Renal cortex interstitium (tissue), 15 donors: ENCODE data around the gene LCMT1. TPM values are rescaled to one million over a fixed set of nuclear protein-coding genes. Genes with fewer than 3 reads are reported as not detected.
"Not testable (repeated sequence)": the region's sequence is repeated elsewhere in the genome, so short reads cannot be mapped to it uniquely, and the experiment has no call there.

Experiments used
- DNase-seq, 11 donors: peaks; one replicate each; pipeline ENCODE4 v3.0.0-alpha.2; 2013; ENCODE audit warnings: low read depth in 9 of 11, low spot score in 4 of 11; ENCODE audit errors: extremely low read depth in 1 of 11
- long read RNA-seq, 16 experiments: transcript quantifications; one replicate each; lab custom pipeline, GENCODE V29; 2026
- polyA plus RNA-seq, 3 donors: library from polyadenylated mRNA; unstranded; fragments of 120-200 nt; gene quantifications; one replicate each; pipeline ENCODE4 v1.2.1, GENCODE V29; 2013; ENCODE audit not compliant: insufficient read length in 3 of 3

LCMT1 gene
- 10 to 100 TPM; 65.9 to 80.7 (median 68.7) TPM for polyA plus RNA-seq
- long read RNA-seq, donor 1, transcript LCMT1-209 (2 exons, 517 nt), result minor isoform, 13 of 28 reads
- long read RNA-seq, donor 1, transcript LCMT1-203 (11 exons, 1,368 nt), result major isoform, 14 of 28 reads
- long read RNA-seq, donor 1, partial matches to known transcripts, result 0 of 28 reads
- long read RNA-seq, donor 1, other reads (novel, unspliced or antisense), result 0 of 28 reads
- long read RNA-seq, donor 2, transcript LCMT1-209 (2 exons, 517 nt), result major isoform, 12 of 18 reads
- long read RNA-seq, donor 2, partial matches to known transcripts, result 0 of 18 reads
- long read RNA-seq, donor 2, other reads (novel, unspliced or antisense), result 0 of 18 reads
- long read RNA-seq, donor 3, transcript LCMT1-209 (2 exons, 517 nt), result major isoform, 26 of 51 reads
- long read RNA-seq, donor 3, transcript LCMT1-203 (11 exons, 1,368 nt), result minor isoform, 13 of 51 reads
- long read RNA-seq, donor 3, partial matches to known transcripts, result 10 of 51 reads
- long read RNA-seq, donor 3, other reads (novel, unspliced or antisense), result 0 of 51 reads
- long read RNA-seq, donor 4, transcript LCMT1-203 (11 exons, 1,368 nt), result major isoform, 14 of 25 reads
- long read RNA-seq, donor 4, transcript LCMT1-209 (2 exons, 517 nt), result minor isoform, 7 of 25 reads
- long read RNA-seq, donor 4, partial matches to known transcripts, result 0 of 25 reads
- long read RNA-seq, donor 4, other reads (novel, unspliced or antisense), result 0 of 25 reads
- long read RNA-seq, donor 5, result 0 reads
- long read RNA-seq, donor 6, transcript LCMT1-203 (11 exons, 1,368 nt), result minor isoform, 11 of 43 reads
- long read RNA-seq, donor 6, transcript LCMT1-209 (2 exons, 517 nt), result major isoform, 17 of 43 reads
- long read RNA-seq, donor 6, partial matches to known transcripts, result 13 of 43 reads
- long read RNA-seq, donor 6, other reads (novel, unspliced or antisense), result 0 of 43 reads
- long read RNA-seq, donor 7, transcript LCMT1-203 (11 exons, 1,368 nt), result minor isoform, 15 of 49 reads
- long read RNA-seq, donor 7, transcript LCMT1-209 (2 exons, 517 nt), result major isoform, 25 of 49 reads
- long read RNA-seq, donor 7, partial matches to known transcripts, result 0 of 49 reads
- long read RNA-seq, donor 7, other reads (novel, unspliced or antisense), result 5 of 49 reads
- long read RNA-seq, donor 8, result 0 reads
- long read RNA-seq, donor 9, transcript LCMT1-203 (11 exons, 1,368 nt), result major isoform, 12 of 36 reads
- long read RNA-seq, donor 9, transcript LCMT1-209 (2 exons, 517 nt), result minor isoform, 10 of 36 reads
- long read RNA-seq, donor 9, partial matches to known transcripts, result 7 of 36 reads
- long read RNA-seq, donor 9, other reads (novel, unspliced or antisense), result 0 of 36 reads
- long read RNA-seq, donor 10, transcript LCMT1-203 (11 exons, 1,368 nt), result minor isoform, 10 of 53 reads
- long read RNA-seq, donor 10, transcript LCMT1-209 (2 exons, 517 nt), result major isoform, 29 of 53 reads
- long read RNA-seq, donor 10, partial matches to known transcripts, result 11 of 53 reads
- long read RNA-seq, donor 10, other reads (novel, unspliced or antisense), result 0 of 53 reads
- long read RNA-seq, donor 11, transcript LCMT1-209 (2 exons, 517 nt), result minor isoform, 8 of 23 reads
- long read RNA-seq, donor 11, transcript LCMT1-203 (11 exons, 1,368 nt), result major isoform, 14 of 23 reads
- long read RNA-seq, donor 11, partial matches to known transcripts, result 0 of 23 reads
- long read RNA-seq, donor 11, other reads (novel, unspliced or antisense), result 0 of 23 reads
- long read RNA-seq, donor 12, transcript LCMT1-203 (11 exons, 1,368 nt), result minor isoform, 8 of 26 reads
- long read RNA-seq, donor 12, transcript LCMT1-209 (2 exons, 517 nt), result major isoform, 10 of 26 reads
- long read RNA-seq, donor 12, partial matches to known transcripts, result 7 of 26 reads
- long read RNA-seq, donor 12, other reads (novel, unspliced or antisense), result 0 of 26 reads
- long read RNA-seq, donor 13, result 0 reads
- long read RNA-seq, donor 14, transcript LCMT1-209 (2 exons, 517 nt), result major isoform, 8 of 23 reads
- long read RNA-seq, donor 14, transcript LCMT1-203 (11 exons, 1,368 nt), result major isoform, 8 of 23 reads
- long read RNA-seq, donor 14, partial matches to known transcripts, result 5 of 23 reads
- long read RNA-seq, donor 14, other reads (novel, unspliced or antisense), result 0 of 23 reads
- long read RNA-seq, donor 15, transcript LCMT1-203 (11 exons, 1,368 nt), result major isoform, 11 of 18 reads
- long read RNA-seq, donor 15, transcript LCMT1-209 (2 exons, 517 nt), result minor isoform, 6 of 18 reads
- long read RNA-seq, donor 15, partial matches to known transcripts, result 0 of 18 reads
- long read RNA-seq, donor 15, other reads (novel, unspliced or antisense), result 0 of 18 reads
- long read RNA-seq, donor 16, transcript LCMT1-209 (2 exons, 517 nt), result minor isoform, 10 of 44 reads
- long read RNA-seq, donor 16, transcript LCMT1-203 (11 exons, 1,368 nt), result major isoform, 32 of 44 reads
- long read RNA-seq, donor 16, partial matches to known transcripts, result 0 of 44 reads
- long read RNA-seq, donor 16, other reads (novel, unspliced or antisense), result 0 of 44 reads

DNA sequence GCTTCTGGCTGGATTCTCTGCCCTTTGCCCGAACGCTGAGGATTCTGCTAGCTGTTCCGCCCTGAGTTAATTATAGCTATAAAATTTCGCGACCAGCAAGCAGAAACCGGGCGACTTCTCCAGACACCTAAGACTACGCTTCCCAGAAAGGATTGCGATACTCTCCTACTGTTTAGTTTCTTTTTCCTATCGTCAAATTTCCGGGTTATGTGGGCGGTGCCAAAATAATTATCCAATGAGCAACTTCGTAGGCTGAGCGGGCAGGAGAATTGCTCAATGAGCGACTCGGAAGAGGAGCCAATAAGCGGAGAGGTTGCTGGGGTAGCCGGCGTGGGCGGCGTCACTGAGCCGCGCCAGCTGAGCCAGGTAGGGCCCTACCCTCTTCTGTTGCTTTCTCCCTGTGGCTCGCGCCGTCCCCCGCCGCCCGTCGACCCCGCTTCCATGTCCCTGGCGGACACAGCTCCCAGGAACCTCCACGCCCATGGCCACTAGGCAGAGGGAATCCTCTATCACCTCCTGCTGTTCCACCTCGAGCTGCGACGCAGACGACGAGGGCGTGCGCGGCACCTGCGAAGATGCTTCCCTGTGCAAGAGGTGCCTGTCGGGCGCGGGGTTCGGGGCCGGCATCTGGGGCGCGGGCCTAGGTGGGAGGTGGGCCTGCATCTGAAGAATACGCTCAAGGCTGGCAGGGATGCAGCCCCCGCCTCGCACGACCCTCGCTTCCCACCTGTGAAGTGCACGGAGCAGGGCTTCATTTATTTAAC is at the start of gene LCMT1:
LCMT1 (plus strand) TSS at position 340 of the 764 bp plus-strand sequence; CDS start at position 482, 142 bp downstream.
- DNase-seq, result peak; percentile 90 to 99 (median 95)

DNA sequence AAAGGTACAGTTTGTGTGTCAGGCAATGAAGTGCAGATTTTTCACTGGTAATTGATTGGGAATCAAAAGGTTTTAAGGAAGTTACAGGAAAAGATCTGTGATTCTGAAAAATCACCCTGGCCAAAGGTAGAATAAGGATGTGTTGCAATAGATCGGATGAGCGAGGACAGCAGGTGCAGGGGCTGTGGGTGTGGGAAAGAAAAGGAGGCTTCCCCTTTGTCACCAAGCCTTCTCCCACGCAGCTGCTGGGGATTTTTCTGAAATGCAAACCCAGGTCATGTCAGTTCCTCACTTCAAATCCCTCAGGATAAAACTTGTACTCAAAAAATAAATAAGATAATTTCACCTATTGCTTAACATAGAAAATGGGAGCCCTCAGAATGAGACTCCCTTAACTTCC is 48.4 kb upstream of the LCMT1 start:
- DNase-seq, result no peak

DNA sequence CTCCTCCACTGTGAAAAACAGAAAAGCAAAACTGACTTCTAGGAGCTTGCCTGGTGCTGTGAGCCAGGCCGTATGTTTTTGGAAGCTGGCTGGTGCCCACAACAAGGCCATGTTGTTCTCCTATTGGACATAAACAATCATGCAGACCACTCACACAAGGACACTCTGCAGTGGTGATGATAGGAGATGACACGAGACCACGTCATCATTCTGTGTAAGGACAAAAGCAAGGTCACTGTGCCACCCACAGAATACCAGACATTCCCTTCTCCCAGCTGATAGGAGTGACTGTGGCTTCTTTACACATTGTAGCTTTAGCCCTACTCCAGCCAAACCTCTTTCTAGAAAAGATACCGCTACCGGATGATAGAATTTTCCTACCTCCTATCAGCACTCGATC is 47.7 kb upstream of the LCMT1 start:
- DNase-seq, result no peak

DNA sequence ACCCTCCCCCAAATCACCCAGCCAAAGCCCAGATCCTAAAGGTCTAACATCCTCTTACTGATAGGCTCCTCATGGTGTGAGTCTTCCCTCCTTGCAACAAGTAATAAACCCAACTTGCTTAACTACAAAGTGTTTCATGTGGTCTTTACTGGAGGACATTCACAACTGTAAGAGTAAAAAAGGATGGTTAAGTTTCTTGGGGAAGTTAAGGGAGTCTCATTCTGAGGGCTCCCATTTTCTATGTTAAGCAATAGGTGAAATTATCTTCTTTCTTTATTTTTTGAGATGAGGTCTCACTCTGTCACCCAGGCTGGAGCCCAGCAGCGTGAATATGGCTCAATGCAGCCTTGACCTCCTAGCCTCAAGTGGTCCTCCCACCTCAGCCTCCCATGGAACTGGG is 47.3 kb upstream of the LCMT1 start:
- not testable (repeated sequence) for DNase-seq

DNA sequence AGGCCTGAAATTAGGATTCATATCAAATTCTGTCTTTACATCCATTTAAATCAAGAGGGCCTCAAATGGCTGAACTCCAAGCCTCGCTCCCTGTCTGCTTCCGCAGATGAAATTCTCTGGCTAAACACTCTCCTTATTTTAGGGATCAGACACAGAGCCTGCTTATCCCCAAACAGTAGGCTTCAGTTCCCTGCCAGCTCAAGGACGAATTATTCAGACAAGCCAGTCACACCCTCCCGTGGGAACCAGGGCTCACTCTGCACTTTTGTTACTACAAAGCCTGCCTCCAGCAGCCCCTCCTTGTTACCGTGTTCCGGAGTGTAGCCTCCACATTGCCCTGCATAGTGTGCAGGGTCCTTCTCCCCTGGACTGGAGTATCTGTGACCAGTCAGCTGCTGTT is 46.6 kb upstream of the LCMT1 start:
- no peak for DNase-seq

DNA sequence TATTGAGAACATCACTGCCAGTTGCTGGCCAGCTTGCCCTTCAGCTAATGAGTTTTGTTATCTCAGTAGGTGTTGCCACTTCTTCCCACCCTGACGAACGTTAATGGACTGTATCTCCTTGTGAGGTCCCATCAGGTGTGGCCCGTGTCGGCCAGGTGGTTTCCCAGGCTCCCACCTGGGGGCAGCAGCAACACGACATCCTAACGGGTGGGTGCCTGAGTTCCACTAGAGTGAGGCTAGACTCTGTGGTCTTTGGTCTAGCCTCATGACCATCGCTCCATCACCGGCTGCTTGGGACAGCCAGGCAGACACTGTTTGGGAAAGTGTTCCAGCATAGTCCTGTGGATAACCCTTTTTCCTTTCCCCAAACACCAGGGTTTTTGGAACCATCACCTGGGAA is 45.6 kb upstream of the LCMT1 start:
- no peak for DNase-seq

DNA sequence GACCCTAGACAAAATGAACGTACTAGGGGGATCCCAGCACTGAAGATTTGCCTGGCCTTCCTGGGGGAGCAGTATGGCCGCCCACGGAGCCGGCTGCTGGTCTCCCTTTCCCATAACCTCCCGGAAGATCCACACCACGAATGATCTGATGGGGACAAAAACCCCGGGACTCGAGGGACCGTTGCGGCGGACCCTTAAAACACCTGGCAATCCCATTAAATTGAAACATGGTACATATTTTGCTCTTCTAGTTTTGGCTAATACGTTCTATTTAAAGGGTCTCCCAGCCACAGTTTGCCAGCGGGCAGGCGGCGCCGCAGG is 45.2 kb upstream of the LCMT1 start:
- DNase-seq, result no peak

DNA sequence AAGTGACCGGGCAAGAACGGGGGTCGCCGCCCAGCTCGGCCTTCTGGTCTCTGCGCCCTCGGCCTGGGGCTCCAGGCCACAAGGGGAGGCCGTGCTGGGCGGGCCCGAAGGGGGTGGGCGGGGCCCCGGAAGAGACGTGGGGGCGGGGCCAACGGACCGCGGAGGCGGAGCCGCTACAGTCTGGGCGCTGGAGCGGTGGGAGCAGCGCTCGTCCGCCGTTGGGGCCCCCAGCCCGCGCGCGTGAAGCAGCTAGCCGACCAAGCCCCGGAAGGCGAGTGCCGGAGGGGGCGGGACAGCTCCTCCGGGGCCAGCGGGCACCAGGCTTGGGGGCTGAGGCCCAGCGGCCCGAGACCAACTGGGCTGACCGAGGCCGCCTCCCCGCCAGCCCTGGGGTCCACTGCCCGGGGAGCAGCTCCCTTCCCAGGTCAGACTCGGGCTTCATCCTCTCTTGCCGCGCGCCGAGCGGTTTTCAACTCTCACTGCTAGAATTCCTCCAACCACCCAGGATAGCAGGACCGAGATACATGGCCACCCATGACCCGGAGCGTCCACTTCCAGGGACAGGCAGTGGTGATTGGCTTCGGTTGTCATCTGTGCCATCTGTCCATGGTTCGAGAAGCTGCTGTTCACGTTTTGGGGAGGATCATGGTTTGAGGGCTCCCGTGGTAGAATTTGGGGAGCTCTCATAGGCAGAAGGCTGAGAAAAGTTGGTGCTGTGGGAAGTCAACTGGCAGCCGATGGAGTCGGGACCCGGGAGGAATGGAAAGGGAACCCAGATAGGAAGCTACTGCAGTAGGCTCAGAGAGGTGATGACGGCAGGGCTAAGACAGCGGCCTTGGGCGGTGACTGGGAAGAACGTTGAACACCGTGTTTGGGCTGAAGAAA is 44.6 kb upstream of the LCMT1 start:
- DNase-seq, result peak; percentile 33 to 77 (median 71)

DNA sequence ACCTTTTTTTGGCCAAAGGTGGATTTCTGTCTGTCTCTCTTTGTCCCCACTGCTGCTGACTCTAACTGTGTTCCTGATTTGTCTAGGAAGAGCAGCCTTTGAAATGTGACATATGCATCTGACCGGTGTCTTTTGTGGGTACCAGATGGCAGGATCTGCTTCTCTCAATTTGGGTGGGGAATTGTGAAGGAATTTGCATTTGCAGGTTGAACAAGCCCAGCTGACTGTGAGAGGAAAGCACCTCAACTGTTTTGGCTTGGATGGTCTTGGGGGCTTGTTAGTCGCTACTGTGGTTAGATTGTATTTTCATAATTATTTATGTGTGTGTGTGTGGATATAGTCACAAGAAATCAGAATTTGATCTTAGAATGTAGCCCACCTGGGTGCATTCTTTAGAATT is 37.7 kb upstream of the LCMT1 start:
- no peak for DNase-seq

DNA sequence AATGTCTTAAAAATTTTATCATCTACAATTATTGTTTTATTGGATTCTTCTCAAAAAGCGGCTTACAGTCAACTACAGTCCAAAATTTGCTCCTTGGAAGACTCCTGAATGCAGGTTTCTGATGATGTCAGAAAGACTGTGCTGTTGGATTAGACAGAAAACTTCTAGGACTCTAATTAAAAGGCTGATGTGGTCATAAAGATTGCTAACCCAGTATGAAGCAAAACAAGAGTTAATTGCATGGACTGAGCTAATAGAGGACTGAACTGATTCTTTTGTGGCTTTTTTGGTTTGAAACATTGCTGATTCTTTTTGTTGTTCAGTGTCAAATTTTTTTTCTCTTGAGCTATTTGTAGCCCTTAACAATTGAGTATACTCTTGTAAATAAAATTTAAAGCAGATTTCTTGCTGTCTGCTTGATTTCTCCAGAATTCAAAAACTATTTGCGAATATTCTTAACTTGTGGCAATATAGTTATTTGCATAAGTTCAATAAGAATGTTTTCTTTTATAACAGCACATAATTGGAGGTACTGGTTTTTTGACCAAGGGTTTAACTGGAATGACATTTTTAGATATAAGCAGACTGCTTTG is 33.1 kb upstream of the LCMT1 start:
- no peak for DNase-seq

DNA sequence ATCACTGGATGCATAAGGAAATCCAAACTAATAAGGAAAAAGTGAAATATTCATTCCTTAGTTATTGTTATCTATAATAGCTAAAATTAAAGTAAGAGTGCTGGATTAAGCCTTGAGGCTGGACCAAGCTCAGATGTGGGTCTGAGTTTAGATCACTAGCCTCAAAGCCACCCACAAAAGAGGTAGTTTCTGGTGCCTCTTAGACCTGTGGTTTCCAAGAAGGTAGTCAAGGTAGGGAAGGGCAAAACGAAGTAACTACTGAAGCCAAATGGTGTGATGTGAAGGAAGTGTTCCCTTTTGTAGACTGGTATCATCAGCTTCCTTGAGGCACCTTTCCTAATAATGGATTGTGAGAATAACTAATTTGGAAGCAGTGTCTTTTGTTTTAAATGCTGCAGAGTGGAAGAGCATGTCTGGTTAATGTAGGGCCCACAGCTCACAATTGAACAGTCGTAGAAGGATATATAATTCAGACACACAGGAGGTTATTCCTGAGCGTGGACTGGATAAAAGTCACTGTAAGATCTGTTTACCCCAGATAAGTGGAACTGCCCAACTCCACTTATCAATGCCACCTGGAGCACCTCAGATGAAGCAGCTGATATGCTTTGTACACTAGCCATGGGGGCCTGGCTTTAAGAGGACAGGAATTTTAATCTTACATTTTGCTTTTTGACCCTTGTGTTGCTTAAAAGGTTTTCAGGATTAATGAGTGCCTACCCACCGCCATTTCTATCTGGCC is 31.7 kb upstream of the LCMT1 start:
- no peak for DNase-seq

DNA sequence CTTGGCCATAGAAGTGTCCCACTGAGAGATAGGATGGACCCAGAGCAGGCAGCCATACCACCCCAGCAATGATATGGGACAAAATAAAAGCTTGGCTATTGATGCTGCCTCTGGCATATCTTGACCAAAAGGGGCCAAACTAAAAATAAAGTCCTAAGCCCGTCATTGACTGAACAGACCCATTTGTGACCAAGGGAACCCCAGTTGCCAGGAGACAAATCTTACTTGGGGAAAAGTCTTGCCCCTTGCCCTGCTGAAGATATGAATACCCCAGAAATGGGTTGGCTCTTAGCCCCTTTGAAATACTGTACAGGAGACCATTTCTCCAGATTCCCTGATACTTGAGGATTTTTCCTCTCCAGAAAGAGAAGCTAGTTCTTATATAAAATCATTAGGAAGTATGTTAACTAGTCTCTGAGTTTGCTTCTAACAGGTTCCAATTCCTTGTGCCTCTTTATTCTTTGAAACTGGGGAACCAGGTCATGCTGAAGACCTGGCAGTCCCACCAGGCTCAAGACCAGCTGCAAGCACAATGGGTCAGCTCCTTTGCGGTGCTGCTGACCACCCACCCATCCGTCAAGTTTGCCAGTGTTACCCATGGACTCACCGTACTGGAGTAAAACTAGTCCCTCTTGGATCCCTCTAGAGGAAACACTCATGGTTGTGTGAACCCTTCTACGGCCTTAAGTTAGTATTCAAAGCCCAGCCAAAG is 31.0 kb upstream of the LCMT1 start:
- DNase-seq, result no peak

DNA sequence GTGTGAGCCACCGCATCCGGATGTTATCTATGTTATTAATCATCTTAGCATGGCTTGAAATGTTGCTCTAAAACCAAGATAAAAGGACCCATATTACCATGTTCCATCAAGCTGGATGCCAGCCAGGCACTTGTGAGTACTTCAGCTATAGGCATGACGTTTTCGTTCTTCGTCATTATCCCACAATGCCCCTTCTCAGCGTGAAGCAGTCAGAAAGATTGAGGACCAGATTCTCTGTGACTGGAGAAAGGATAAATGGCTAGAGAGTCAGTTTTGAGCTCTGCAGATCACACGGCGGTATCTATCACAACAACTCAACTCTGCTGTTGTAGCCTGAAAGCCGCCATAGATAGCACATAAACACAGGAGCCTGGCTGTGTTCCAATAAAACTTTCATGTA is 29.8 kb upstream of the LCMT1 start:
- no peak for DNase-seq

DNA sequence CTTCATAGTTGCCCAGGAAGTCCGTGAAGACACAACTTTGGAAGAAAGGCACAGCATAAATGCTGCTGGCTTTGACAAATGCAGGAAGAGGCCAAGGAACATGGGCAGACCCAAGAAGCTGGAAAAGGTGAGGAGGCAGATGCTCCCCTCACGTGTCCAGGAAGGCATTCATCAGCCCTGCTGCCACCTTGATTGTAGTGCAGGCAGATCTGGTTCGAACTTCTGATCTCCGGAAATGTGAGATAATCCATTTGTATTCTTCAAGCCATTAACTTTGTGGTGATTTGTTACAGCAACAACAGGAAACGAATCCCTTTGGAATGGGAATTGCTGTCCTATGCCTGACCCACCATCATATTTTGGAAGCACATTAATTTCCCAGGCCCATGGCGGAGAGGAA is 28.5 kb upstream of the LCMT1 start:
- peak in 1 of 11 donors; percentile 15 for DNase-seq
